Measurements from ENCODE around the gene ELMO1.

- TF ChIP-seq CTCF (IDR thresholded peaks at IDR 0.05; ENCODE audit: borderline replicate concordance, extremely low read depth, low read length, poor library complexity, severe bottlenecking) = no peak
- no peak for TF ChIP-seq EZH2 (IDR thresholded peaks at IDR 0.05; ENCODE audit: borderline replicate concordance, low read depth, low read length, severe bottlenecking)
Measured at GRCh38 chr7:37493810-37494209, 45.1 kb upstream of the ELMO1 start.

Measured in DND-41 (cell line).